Right kidney (tissue), 1 donor: Measurements from ENCODE around the gene TTC28.

Experiments used
- DNase-seq: peaks from one replicate; pipeline ENCODE4 v3.0.0-alpha.2; 2016

TTC28 gene

DNA sequence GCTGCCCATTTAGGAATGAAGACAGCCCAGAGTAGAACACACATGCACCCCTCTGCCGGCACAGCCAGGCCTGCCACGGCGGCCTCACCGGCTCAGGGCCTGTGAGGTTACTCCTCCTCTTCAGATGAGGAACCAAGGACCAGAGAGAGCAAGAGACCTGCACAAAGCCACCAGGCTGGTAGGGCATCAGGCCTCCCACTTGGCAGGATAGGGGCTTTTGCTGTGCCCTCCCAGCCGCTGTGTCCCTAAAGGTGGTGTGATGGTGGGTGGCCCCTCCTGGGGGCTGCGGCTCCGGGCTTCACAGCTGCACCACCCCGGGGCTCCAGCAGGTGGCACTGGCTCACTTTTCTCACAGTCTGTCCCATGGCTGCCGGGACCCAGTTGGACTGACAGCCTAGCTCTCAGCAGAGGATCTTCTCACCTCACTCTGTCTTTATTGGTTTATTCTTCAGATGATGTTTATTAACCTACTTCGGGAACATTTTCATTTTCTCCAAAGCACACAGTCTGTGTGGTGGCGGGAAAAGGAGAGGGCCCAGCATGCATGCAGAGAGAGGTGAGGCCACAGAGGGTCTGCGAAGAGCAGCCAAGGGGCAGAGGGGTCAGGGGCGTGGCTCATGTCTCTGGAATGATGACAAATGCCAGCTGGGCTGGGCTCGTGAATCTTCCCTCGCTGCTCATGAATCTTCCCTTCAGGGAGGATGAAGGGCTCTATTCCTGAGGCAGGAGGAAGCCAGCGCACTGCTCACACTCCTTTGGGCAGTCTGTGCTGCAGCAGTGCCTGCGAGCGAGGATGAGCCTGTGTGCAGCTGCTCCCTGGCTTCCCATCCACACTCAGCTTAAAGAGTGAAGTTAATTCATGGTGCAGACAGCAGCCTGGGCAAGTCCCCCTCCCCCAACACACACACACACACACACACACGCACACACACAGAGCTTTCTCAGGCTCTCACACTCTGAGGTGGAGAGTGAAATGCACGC, 659.5 kb downstream of the TTC28 start:
- peak; percentile 77 for DNase-seq

DNA sequence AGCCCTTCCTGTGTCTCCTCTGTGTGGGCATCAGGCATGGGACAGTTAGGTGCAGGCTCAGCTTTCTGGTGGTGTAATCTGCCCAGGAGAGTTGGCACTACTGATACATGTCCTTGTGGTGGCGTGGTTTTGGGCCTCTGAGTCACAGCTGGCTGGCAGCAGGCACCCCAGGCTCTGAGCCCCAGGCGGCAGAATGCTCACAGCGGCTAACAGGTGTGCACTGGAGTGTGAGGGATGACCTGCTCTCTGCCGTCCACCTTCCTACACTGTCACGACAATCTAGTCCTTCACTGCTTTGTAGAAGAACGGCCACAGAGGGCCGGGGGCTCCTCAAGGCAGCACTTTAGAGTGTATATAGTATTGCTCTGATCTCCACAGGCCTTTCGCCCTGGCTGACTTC, 660.3 kb downstream of the TTC28 start:
- no peak for DNase-seq

DNA sequence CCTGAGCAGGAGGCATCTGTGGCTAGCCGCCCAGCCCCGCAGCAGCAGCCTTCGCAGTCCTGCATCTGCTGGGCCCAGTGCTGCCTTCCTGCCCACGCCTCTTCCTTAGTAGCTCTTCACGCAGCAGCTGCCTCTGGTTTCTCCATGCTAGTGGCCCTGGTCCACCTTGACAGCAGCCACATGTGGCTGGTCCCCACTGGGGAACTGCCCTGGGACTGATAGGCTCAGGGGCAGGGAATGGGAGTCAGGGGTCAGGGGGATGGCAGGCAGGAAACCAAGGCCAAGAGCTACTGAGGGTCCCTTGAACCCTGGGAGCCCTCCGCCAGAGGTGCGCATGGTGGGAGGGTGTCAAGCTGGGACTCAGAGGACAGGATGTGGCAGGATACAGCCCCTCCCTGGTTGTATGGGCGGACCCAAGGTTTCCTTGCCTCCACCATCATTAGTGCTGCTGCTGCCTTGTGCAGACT, 661.1 kb downstream of the TTC28 start:
- DNase-seq, result no peak

- DNase-seq, result no peak
These were observed 661.8 kb downstream of the TTC28 start for GRCh38 chr22:28017859-28018258.

GRCh38 chr22:28017558-28017820, 662.2 kb downstream of the TTC28 start:
- no peak for DNase-seq

DNA sequence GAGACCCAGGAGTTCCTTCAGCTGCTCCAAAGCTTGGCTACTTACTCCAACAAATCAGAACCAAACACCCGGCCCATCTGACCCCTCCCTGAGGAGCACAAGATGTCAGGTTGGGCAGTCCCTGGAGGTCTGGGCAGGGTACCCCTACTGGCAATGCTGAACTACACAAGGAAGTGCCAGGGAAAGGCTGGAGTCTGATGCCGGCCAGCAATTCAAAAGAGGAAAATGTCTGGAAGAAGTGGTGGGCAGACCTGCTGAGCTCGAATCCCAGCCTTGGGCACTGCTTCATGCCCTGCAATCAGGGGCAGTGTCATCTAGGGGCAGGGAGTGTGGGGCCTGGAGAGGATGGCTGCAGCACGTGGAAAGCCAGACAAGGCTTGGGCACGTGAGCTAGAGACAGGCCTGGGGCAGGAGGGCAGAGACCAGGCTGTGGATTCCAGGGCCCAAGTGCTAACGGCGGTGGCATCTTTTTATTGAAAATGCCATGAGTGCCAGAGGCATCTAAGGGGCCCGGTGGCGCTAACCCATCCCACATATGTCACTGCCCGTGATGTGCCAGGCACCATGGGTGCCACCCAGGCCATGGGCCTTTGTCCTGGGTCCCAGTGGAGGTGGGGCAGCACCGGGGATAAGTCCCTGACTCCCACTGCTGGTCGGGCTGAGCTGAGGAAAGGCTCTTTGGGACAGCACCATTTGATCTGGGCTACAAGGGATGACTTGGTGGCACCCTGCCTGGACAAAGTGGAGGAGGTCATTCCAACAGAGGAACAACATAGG, 662.7 kb downstream of the TTC28 start:
- no peak for DNase-seq

DNA sequence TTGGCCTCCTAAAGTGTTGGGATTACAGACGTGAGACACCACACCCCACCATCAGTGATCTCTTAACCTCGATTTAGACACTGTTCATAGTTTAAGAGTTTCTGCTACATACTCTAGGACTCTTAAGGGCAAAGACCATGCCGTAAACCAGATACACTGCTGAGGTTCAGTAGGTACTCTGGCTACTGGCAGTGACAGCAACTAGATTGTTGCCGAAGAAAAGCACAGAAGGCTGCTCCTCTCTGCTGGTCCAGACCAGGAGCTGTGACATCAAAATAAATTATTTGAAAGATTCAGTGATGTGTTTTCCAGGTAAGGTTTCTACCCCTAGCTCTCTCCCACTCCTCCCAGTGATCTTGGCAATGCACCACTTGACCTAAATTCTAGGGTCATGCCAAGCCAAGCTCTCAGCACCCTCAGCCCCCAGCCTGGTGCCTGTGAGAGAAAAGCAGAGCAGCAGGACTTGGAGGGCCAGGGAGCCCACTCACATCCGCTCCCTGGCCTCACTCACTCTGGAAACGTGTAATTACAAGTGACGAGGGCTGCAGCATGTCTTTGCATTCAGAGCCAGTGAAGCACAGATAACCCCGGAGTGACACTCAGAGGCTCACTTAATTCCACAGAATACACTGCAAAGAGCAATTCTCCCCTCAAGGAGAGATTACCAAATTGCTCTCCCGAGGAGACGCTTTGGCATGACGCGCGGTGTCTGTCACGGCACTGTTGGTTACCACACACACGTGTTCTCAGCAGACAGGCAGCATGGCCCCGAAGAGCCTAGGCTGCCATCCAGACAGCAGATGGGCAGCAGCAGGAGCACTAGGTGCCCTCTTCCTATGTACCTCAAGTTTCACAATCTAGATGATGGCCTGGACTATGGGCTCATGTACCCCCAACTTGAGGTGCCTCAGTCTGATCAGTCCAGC, 663.7 kb downstream of the TTC28 start:
- DNase-seq, result no peak

- no peak for DNase-seq
These were observed 664.6 kb downstream of the TTC28 start for GRCh38 chr22:28015046-28015425.

- no peak for DNase-seq
These were observed 665.2 kb downstream of the TTC28 start for GRCh38 chr22:28014211-28015045.

DNA sequence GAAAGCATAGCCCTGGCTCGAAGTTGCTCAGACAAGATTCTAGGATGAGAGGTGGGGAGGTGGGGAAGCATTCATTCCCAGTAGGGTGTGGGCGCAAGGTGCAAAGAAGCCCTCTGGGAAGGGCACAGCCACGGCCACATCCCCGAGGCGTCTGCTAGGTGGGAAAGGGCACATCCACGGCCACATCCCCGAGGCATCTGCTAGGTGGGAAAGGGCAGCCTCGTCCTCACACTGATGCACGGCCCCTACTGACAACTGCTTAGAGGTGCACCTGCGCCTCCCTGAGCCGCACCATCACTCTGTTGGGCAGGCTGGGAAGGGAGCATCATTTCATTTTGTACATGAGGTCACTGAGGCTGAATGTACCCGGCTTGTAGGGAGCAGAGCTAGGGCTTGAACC, 666.0 kb downstream of the TTC28 start:
- DNase-seq, result no peak

DNA sequence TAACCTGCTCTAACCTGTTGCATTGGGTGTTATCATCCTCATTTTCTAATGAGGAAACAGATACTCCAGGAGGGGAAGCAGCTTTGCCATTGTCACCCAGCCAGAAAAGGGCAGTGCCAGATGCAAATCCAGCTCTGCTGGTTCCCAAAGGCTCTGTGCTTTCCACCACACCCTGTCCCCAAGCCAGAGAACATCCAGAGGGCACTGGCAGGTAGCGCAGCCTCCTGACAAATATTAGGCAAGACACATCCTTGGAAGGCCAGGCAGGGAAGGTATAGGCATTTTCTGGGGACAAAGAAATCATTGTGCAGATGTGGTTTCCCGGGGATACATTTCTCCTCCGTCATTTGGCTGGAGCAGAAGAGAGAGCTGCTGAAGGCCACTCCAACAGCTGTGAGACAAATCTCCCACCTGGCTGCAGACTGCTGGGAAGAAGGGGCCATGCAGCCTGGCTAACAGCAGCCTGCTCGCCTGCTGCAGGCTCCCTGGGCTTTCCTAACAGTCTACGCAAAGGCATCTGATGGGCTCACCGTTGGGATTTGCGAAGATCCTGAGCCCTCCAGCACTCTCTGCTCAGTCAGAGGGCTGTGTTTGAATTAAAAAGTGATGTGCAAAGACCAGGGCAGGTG, 666.7 kb downstream of the TTC28 start:
- DNase-seq, result no peak

DNA sequence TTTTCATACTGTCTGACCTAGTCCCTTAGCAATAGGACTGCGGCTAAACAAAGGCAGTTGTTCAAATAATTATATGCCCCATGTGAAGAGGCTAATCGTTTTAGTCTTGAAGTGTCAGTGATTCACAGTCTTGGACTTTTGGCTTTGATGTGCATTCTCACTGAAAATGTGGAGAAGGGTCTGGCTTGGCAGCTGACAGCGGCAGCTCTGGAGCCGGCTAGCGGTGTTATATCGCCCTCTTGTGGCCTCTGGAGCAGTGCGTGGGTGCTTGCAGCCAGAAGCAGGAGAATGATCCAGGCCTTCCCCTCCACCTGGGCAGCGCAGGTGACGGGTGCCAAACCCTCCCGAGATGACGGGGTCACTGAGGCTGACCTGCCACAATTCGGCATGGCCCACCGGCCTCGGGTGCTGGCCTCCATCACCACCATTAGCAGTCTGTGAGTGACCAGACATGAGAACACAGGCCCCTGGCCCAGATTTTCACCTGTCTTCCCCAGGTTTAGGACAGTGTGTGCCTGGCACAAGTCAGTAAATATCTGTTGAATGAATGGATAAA, 670.3 kb downstream of the TTC28 start:
- peak; percentile 61 for DNase-seq

- DNase-seq, result no peak
These were observed 671.0 kb downstream of the TTC28 start for GRCh38 chr22:28008649-28009048.

DNA sequence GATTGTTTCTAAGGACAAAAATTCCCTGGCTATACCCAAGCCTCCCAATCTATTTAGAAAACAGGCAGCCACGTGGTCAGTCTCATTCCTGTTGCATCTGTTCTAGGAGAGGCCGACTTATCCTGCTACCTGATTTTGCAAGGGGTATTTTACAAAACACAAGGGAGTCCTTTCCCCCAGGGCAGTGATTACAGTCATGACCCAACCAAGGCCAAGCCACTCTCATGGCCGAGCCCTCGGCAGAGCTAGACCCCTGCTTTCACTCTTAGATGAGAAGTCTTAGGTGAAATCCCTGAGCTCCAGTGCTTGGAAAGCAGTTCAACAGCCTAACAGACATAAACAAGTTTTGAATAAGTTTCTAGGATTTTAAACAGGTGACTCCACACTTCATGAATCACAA, 671.6 kb downstream of the TTC28 start:
- no peak for DNase-seq

GRCh38 chr22:28006271-28006670, 673.4 kb downstream of the TTC28 start:
- no peak for DNase-seq

DNA sequence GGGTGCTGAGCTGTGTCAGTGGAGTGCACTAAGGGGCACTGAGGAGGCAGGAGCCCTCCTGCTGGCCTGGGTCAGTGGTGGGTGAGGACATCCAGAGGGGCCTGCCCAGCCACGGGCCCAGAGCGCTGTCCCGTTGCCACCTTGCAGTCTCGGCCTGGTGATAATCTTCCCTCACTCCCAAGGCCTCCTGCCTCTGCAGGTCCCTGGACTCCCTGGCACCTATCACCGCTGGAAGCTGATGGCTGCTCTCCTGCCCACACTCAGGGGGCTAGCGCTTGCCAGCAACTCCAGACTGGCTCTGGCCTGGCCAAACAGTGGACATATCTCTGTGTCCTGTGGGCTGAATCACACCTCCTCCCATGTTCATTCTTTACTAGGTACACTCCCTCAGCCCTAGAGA, 674.1 kb downstream of the TTC28 start:
- DNase-seq, result no peak

- no peak for DNase-seq
These were observed 675.6 kb downstream of the TTC28 start for GRCh38 chr22:28004021-28004420.

GRCh38 chr22:28002863-28003565, 676.6 kb downstream of the TTC28 start:
- DNase-seq, result no peak

- no peak for DNase-seq
These were observed 677.4 kb downstream of the TTC28 start for GRCh38 chr22:28002181-28002700.
